Measurements from ENCODE around the gene ARNT2. TPM values are rescaled to one million over a fixed set of nuclear protein-coding genes. Genes with fewer than 3 reads are reported as not detected.

The ARNT2 gene
- total and polyA plus RNA-seq, 2 experiments from 2014 or later = 4.6 to 11.6 TPM

DNA sequence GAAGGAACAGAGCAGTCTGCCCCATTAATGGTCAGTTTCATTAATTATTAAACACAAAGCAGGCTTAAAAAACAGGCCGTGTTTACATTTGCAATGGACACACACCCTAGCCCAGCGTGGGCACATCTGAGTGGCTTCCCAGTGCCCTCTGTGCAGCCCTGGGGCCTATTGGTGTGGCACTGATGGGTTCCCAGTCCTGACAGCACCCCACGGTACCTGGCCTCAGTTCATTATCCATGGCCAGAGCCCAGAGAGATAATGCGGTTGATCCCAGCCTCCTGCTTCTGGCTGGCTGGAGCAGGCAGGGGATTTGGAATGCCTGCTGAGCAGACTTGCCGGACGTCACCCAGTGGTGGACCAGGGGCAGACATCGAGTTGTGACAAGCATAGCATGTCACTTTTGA, 180.4 kb downstream of the ARNT2 start:
- no peaks in the 10 kb centered on the region for H3K9me3 Mint-ChIP-seq
- H3K27ac Mint-ChIP-seq = no peak overlapping the region
- DNase-seq (ENCODE audit: low spot score) (no peak), ATAC-seq (no peak)
- Histone ChIP-seq H3K4me1 (ENCODE audit: insufficient read depth) (peaks cover 19% of the 10 kb centered on the region), H2AFZ (no peak overlapping the region), H3F3A (replicated peaks; ENCODE audit: low read depth) (no peaks in the 10 kb centered on the region), H3K27ac (ENCODE audit: low read depth) (no peak overlapping the region), H3K36me3 (ENCODE audit: insufficient read depth) (no peaks in the 10 kb centered on the region), H3K4me2 (no peak overlapping the region), H3K27me3 (ENCODE audit: insufficient read depth) (no peaks in the 10 kb centered on the region), H3K4me3 (no peak overlapping the region), H4K20me1 (replicated peaks; ENCODE audit: insufficient read depth) (peaks cover 5% of the 10 kb centered on the region; the same call in 1 of the 2 replicates), H3K9me2 (ENCODE audit: insufficient read depth) (no peaks in the 10 kb centered on the region), H3K79me2 (replicated peaks; ENCODE audit: insufficient read depth) (no peaks in the 10 kb centered on the region)
- no peaks in the 10 kb centered on the region for H3K27me3 Mint-ChIP-seq (ENCODE audit: insufficient read depth, low read depth, poor library complexity)
- peaks cover 19% of the 10 kb centered on the region for H3K4me1 Mint-ChIP-seq
- H3K36me3 Mint-ChIP-seq (ENCODE audit: low read depth) = no peaks in the 10 kb centered on the region
- TF ChIP-seq CTCF (conservative IDR thresholded peaks at IDR 0.05; ENCODE audit: low read depth in 2 of 2) = no peak
- no peak for TF ChIP-seq JUNB (IDR thresholded peaks at IDR 0.05; ENCODE audit: unreplicated experiment)
- no peak for TF ChIP-seq ZNF114 (CRISPR knock-in tag; IDR thresholded peaks at IDR 0.05)
- TF ChIP-seq POLR2AphosphoS5 (IDR thresholded peaks at IDR 0.05; ENCODE audit: low read depth) = no peak
- TF ChIP-seq EZH2 (IDR thresholded peaks at IDR 0.05; ENCODE audit: low read depth, unreplicated experiment) = no peak
- H3K4me3 Mint-ChIP-seq = no peak overlapping the region

- H3K4me2 ChIP-seq = no peak overlapping the region
- no peaks in the 10 kb centered on the region for H3K36me3 ChIP-seq (ENCODE audit: insufficient read depth)
Observed at GRCh38 chr15:80584973-80585525, 180.9 kb downstream of the ARNT2 start.

DNA sequence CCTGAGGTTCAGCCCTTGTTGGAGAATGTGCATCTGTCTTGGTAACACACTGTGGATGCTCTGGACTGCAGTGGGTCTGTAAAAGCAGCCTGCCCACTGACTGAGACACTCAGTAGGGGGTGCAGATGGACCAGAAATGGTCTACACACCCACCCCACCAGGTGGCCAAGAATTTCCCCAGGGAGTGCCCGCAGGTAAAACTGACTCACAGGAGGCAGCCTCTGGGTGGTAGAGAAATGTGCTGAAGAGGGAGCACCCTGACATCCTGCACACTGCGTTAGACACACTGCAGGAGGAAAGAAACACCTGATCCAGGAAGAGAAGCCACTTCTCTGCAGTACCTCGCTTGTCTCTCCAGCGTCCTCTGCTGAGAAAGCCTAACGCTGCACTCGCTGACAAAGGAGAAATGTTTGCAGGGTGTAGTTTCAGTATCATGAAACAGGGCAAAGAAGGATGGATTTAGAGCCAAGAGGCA, 181.4 kb downstream of the ARNT2 start:
- Histone ChIP-seq H3K9me2 (ENCODE audit: insufficient read depth) (no peaks in the 10 kb centered on the region), H3K79me2 (replicated peaks; ENCODE audit: insufficient read depth) (no peaks in the 10 kb centered on the region), H4K20me1 (replicated peaks; ENCODE audit: insufficient read depth) (peaks cover 5% of the 10 kb centered on the region; the same call in 1 of the 2 replicates), H3K4me3 (no peak overlapping the region), H3K27ac (ENCODE audit: low read depth) (no peak overlapping the region), H2AFZ (no peak overlapping the region), H3K27me3 (ENCODE audit: insufficient read depth) (no peaks in the 10 kb centered on the region), H3F3A (replicated peaks; ENCODE audit: low read depth) (no peaks in the 10 kb centered on the region), H3K4me1 (ENCODE audit: insufficient read depth) (peaks cover 19% of the 10 kb centered on the region), H3K36me3 (ENCODE audit: insufficient read depth) (no peaks in the 10 kb centered on the region), H3K4me2 (no peak overlapping the region)
- Mint-ChIP-seq H3K4me3 (no peak overlapping the region), H3K27me3 (ENCODE audit: insufficient read depth, low read depth, poor library complexity) (no peaks in the 10 kb centered on the region), H3K27ac (no peak overlapping the region), H3K9me3 (no peaks in the 10 kb centered on the region), H3K4me1 (peaks cover 19% of the 10 kb centered on the region), H3K36me3 (ENCODE audit: low read depth) (no peaks in the 10 kb centered on the region)
- TF ChIP-seq CTCF (conservative IDR thresholded peaks at IDR 0.05; ENCODE audit: low read depth in 2 of 2) (peak; percentile 38 to 53; a peak in 3 of 4 replicates), JUNB (IDR thresholded peaks at IDR 0.05; ENCODE audit: unreplicated experiment) (no peak), REST (IDR thresholded peaks at IDR 0.05; ENCODE audit: unreplicated experiment) (no peak)
- ATAC-seq (peak; percentile 42), DNase-seq (ENCODE audit: low spot score) (peak; percentile 29)

More at GRCh38 chr15:80584973-80585525, 180.9 kb downstream of the ARNT2 start:
- no peak for TF ChIP-seq CREB1 (CRISPR knock-in tag; IDR thresholded peaks at IDR 0.05; ENCODE audit: low read depth)
- no peak for TF ChIP-seq EZH2 (IDR thresholded peaks at IDR 0.05; ENCODE audit: low read depth, unreplicated experiment)
- Histone ChIP-seq H3K79me2 (replicated peaks; ENCODE audit: insufficient read depth) (no peaks in the 10 kb centered on the region), H3K27ac (ENCODE audit: low read depth) (no peak overlapping the region), H4K20me1 (replicated peaks; ENCODE audit: insufficient read depth) (peaks cover 5% of the 10 kb centered on the region; the same call in 1 of the 2 replicates), H3K9me2 (ENCODE audit: insufficient read depth) (no peaks in the 10 kb centered on the region), H3F3A (replicated peaks; ENCODE audit: low read depth) (no peaks in the 10 kb centered on the region), H3K4me3 (no peak overlapping the region), H3K27me3 (ENCODE audit: insufficient read depth) (no peaks in the 10 kb centered on the region), H2AFZ (no peak overlapping the region), H3K4me1 (ENCODE audit: insufficient read depth) (peaks cover 19% of the 10 kb centered on the region)
- H3K4me3 Mint-ChIP-seq = no peak overlapping the region
- H3K27me3 Mint-ChIP-seq (ENCODE audit: insufficient read depth, low read depth, poor library complexity) = no peaks in the 10 kb centered on the region
- H3K36me3 Mint-ChIP-seq (ENCODE audit: low read depth) = no peaks in the 10 kb centered on the region
- ATAC-seq = no peak
- H3K9me3 Mint-ChIP-seq = no peaks in the 10 kb centered on the region
- peaks cover 19% of the 10 kb centered on the region for H3K4me1 Mint-ChIP-seq
- H3K27ac Mint-ChIP-seq = no peak overlapping the region
- DNase-seq (ENCODE audit: low spot score) = no peak
